Esophagus muscularis mucosa (tissue), 3 donors: ENCODE results near the gene TANC1.

ENCODE experiments used
- CTCF ChIP-seq, 3 experiments: fragments of 200-600 bp in 2 of 3; fragments of 450-650 bp in 1 of 3; sonication (generic) in 2 of 3; IDR thresholded peaks; one replicate each; pipeline ENCODE4 v1.5.1; 2017 to 2019; ENCODE audit warnings: antibody characterized with exemption in 3 of 3, mild to moderate bottlenecking in 2 of 3, moderate library complexity in 1 of 3
- POLR2A ChIP-seq: fragments of 450-650 bp; IDR thresholded peaks from one replicate; pipeline ENCODE4 v1.6.1; 2017; ENCODE audit warnings: antibody characterized with exemption, moderate library complexity, mild to moderate bottlenecking, low read depth

GRCh38 chr2:159131267-159131913, 162.9 kb downstream of the TANC1 start:
- TF ChIP-seq POLR2A: no peak
- TF ChIP-seq CTCF (IDR thresholded peaks at IDR 0.05): no peak
